ENCODE results near the gene C11orf58. TPM values are rescaled to one million over a fixed set of nuclear protein-coding genes. Genes with fewer than 3 reads are reported as not detected.

The C11orf58 gene
- total RNA-seq, 1 donor from 2014 or later: 109 TPM

DNA sequence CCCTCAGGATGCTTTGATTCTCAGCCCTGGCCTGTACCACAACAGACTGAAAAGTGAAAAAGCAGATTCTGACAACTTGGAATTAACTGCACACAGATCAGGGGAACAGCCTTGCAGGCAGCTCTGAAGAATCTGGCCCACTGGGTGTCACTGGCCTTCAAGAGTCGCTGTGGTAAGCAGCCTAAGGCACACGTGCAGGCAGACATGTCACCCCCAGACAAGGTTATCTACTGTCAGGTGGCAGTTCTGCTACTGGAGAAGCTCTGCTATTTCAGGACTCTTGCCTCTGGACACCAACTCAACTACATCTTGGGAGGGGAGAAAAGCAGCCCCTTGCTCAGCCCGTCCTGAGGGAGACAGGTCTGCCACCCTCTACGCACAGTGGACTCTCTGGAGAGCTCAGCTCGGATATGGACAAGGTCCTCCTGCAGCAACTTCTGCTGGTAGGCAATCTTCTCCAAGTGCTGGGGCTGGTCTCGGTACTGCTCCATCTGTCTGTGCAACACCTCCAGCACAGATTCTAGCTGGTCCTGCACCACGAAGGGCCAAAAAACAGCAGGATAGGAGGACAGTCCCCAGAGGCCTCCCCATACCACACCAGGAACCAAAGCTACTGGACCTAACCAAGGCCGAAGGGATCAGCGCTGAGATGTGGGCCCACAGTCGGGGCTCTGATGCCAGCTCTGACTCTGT lies 63.0 kb downstream of the C11orf58 start:
- DNase-seq (ENCODE audit: low spot score): no peak

DNA sequence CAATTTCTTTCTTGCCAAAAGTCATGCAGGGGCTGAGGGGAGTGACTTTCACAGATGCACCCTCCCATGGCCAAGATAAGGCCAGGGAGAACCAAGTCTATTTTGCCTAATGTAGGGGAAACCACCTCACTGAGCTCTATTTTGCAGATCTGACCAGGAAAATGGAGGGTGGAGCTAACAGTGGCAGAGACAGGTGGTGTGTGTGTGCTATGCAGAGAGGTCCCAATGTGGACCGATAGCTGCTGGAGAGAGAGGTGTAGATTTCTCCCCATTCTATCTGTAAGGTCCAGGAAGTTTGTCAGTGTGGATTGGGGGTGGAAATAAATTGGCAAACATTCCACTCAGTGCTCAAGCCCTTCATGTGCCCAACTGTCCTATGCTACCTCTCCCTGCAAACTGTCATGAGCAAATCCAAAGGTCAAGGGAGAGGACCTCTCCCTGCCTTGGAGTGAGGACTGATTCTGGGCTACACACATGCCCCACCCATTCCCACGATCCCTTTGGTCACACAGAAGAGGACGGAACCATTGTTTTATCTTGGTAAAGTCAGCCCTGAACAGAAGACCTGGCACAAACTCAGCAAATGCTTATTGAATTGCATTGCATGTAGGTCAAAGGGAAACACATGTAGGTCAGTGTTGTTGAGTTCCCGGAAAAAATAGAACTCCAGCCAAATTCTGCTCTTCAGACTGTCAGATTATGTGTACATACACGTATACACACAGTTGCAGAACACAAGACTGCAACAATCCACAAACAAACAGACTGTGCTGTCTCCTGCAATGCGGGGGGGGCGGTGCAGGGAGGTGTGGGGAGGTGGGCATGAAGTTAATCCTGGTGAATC lies 65.9 kb downstream of the C11orf58 start:
- peak; percentile 44 for DNase-seq (ENCODE audit: low spot score)

DNA sequence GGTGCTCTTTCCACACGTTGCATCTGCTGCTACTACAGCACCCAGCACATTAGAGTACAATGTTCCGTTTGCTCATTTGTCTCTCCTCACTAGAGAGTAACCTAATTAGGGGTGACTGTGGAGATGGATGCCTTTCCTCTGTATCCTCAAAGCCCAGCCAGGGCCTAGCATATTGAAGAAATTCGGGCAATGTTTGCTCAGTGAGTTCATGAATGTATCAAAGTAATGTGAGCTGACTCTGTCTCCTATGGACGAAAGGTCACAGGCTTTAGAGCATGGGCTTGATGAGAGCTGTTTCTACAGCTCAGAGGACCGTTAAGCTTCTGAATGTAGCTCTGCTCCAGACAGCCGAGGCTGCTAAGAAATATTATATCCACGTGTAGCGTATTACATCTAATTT lies 67.5 kb downstream of the C11orf58 start:
- DNase-seq (ENCODE audit: low spot score): no peak

DNA sequence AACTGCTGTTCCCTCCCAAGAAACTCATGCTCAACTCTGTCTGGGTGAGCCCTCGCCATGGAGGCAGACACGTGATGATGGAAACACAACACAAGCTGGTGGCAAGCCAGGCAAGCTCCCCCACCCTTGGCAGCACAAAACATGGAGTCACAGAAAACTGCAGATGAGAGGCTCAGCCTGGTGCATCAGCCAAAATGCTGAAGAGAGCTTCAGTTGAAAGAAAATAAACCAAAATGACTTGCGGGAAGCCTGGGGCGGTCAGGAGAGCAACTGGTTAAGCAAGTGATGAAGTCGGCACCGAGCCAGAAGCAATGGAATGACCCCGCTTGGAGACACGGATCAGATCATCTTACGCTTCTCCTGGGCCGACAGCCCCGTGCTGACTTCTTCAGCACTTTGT lies 68.3 kb downstream of the C11orf58 start:
- no peak for DNase-seq (ENCODE audit: low spot score)

DNA sequence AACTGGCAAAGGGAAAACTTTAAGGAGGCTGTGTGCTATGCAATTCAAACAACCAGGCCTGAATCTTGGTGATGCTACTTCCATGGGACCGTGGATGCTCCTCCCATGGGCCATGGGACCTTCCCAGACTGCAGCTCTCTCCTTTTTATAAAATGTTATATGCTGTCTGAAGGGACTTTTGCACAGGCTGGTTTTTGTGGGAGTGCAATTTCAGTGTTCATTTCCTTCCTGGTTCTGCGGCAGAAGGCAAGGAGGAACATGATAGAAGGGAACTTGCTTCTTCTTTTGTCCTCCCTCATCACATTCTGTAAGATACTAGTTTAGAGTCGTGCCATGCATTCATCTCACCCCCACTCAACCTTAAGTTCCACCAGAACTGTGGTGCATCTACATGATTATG lies 68.9 kb downstream of the C11orf58 start:
- DNase-seq (ENCODE audit: low spot score): no peak

All from mucosa of gallbladder (tissue), 1 donor.